ENCODE measurements around the gene DNAH12.
"Not testable (repeated sequence)": the region's sequence is repeated elsewhere in the genome, so short reads cannot be mapped to it uniquely, and the experiment has no call there.

The DNAH12 gene

GRCh38 chr3:57309769-57310360 is 234.3 kb downstream of the DNAH12 start:
- no peak for DNase-seq

DNA sequence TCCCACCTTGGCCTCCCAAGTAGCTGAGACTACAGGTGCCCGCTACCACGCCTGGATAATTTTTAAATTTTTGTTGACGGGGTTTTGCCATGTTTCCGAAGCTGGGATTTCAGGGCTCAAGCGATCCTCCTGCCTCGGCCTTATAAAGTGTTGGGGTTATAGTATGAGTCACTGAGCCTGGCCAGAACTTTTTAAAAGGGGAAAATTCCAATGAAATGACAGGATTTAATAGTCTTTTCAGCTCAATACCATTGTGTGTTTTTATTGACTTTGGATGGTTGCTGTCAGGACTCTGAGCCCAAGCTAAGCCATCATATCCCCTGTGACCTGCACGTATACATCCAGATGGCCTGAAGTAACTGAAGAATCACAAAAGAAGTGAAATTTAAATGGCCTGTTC is 240.6 kb downstream of the DNAH12 start:
- DNase-seq: not testable (repeated sequence)

DNA sequence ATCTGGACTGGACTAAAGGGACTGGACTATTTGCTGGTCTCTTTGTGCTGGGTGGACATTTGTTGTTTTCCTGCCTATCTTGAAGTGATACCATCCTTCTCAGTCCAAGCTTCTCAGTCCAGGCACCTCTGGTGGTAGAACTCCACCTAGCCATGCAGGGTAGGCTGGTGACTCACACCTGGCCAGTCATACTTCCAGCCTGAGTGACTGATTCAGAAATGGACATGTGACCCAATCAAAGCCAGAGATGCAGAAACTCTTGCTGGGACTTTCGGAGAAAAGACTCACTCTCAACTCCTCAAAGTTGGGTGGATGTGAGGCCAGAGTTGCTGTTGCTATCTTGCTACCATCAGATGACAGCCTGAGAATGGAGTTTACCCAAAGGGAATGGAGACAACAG is 246.1 kb downstream of the DNAH12 start:
- DNase-seq: no peak

DNA sequence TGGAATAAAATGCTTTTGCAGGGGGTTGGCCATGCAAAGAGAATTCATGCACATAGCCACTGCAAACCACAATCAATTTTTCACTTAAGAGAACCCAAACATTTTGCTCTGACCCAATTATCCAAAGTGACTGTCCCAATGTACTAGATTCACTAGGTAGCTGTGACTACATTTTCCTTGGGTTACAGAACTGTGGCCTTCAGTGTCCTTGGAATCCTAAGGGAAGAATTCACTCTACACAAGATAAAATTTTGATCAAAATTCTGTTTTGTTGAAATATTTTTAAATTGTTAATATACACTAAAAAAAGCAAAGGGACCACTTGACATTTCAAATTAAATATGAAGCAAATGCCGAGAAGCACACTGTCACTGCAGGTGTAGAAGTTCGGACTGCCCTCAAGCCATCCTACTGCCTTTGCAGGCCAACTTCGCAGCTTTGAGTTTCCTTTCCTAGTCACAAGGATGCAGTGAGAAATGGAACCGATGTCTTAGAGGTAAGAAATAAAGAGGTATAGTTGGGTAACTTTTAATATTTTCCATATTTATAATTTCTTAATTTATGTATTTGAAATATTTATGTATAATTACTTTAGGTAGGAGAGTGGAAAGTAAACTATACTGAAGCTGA is 251.1 kb downstream of the DNAH12 start:
- no peak for DNase-seq

- no peak for DNase-seq
Observed at GRCh38 chr3:57292159-57292896, 251.8 kb downstream of the DNAH12 start, which contains the start of gene ASB14. Gene ASB14 (minus strand): TSS chr3:57292685. CDS start chr3:57292033, 652 bp downstream.

- DNase-seq: no peak
Observed at GRCh38 chr3:57288403-57288802, 255.7 kb downstream of the DNAH12 start.

- DNase-seq: no peak
Observed at GRCh38 chr3:57287205-57287604, 256.9 kb downstream of the DNAH12 start.

GRCh38 chr3:57283334-57283733 is 260.8 kb downstream of the DNAH12 start:
- DNase-seq: peak in 1 of 2 donors; percentile 17

DNA sequence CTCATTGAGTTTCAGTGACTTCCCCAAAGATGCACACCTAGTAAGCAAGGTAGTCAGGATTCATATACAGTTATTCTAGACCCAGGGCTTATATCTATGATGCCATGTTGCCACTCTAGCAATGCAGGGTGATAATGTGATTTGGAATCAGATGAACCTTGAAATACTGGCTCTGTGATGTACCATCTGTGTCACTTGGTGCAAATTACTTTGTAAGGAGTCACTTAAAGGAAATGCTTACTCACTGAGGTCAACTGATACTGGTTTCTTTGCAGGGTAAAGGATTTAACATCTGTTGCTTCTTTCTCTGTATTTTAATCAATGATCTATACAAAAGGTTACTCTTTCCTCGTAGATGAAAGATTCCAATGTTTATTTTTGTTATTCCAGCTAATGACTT is 262.4 kb downstream of the DNAH12 start:
- no peak for DNase-seq

DNA sequence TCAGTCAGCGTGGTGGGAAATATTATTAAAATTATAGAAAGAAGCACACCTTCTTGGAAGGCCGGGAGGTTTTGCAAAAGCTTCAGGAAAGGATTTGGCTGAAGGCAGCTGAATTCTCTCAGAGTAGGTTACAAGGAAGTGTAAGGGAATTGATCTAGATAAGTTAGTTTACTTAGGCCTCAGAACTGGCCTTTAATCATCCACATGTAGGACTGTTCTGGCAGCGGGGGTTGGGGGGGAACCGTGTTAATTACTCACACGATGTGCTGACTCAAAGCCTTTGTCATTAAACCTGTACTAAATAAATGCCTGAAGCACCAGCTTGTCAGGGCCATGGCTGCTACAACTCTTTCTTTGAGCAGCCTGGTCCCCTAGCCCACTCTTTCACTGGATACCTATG is 264.5 kb downstream of the DNAH12 start:
- DNase-seq: no peak

DNA sequence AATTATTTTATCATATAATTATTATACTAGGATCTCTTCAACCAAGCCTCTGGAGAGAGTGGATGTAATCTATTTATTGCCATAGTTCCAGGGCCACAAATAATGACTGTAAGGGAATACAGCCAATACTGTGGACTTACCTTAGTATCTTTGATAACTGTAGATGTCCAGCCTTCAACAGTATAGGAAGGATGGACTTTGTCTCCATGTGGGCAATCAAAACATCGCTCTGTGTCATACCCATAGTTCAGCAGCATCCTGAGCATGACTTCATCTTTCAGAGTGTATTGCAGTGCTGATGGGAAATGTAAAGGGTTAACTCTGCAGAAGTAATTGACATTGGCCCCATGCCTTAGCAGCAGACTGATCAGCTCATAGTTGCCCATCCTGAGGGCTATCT is 265.9 kb downstream of the DNAH12 start:
- no peak for DNase-seq

GRCh38 chr3:57275393-57275792 is 268.8 kb downstream of the DNAH12 start:
- no peak for DNase-seq

GRCh38 chr3:57274845-57275244 is 269.3 kb downstream of the DNAH12 start:
- DNase-seq: no peak

DNA sequence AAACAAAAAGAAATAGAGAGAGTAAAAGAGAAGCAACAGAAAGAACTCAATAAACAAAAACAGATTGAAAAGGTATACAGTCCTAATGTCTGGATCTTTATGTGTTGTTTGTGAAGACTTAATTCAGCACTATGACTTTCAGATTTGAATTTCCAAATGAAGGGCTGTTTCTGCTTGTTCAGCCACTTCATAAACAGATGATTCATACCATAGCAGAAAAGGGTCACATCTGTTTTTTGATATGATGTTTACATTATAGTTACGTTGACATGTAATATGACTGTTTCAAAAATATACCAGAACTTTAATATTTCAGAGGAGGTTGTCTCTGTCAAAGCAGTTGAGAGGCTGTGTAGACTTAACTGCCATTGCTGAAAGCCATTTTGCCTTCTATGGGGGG is 275.7 kb downstream of the DNAH12 start:
- DNase-seq: no peak

DNA sequence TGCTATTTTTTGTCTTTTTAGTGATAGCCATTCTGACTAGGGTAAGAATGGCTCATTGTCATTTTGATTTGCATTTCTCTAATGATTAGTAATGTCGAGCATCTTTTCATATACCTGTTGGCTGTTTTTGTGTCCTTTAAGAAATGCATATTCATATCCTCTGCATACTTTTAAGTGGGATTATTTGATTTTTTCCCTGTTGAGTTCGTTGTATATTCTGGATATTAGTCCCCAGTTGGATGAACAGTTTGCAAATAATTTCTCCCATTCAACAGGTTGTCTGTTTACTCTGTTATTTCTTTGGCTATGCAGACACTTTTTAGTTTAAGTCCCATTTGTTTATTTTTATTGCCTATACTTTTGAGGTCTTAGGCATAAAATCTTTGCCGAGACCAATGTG is 282.2 kb downstream of the DNAH12 start:
- no peak for DNase-seq

- DNase-seq: no peak
Observed at GRCh38 chr3:57261119-57261518, 283.0 kb downstream of the DNAH12 start.

DNA sequence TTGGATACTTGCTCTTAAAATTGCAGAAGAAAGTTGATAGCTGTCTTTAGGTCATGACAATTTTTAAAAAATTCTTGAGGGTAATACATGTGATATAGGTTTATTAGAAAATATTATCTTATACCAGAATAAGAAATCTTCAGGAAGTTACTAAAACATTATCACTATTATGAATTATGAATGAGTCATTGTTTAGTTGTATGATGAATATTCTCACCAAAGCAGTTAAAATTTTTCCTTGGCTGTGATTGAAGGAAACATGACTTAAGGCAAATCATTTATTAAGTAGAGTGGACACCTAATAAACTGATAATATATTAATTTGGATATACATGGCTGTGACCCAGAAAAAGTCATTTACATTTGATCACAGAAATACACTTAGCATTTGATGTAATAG is 286.5 kb downstream of the DNAH12 start:
- DNase-seq: no peak

GRCh38 chr3:57256844-57257243 is 287.3 kb downstream of the DNAH12 start:
- no peak for DNase-seq

DNA sequence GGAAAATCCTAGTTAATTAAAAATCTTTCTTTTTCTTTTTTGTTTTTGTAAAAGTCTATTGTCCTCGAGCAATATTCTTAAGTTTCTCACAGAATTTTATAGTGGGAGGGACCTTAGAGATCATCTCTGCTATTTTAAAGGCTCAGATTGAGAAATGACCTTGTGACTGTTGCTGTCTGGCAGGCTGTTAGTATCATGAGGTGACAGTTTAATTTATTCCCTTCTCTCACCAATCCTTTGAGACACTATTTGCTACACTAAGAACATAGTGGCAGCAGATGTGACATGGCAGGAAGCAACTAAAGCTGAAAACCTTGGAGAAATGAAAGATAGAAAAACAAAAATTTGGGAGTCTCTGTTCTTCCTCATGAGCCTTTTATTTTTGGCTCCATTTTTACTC is 291.7 kb downstream of the DNAH12 start:
- DNase-seq: peak in 1 of 2 donors; percentile 43

DNA sequence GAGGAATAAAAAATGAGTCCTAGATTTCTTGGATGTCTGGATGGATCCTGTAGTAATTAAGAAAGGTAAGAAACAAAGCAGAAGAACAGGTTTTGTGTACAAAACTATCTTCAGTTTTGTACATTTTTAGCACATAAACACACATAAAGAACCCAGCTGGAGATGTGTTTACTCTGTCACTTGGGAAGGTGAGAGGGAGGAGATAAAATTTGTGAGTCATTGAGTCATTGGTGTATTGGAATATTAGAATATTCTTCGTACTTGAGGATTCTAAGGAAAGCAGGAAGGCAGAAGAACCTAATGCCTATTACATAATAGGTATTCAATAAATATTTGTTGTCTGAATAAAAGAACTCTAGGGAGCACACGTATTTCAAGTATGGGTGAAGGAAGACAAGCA is 299.2 kb downstream of the DNAH12 start:
- no peak for DNase-seq

Data from inflammatory macrophage treated with lipopolysaccharide for 1 hour (primary cell).